GM18499 (cell line): Measurements from ENCODE around the gene DTX2.
"Not testable (repeated sequence)": the region's sequence is repeated elsewhere in the genome, so short reads cannot be mapped to it uniquely, and the experiment has no call there.

Source experiments
- ATAC-seq: cut with Tn5 transposase; IDR thresholded peaks from one replicate; pipeline ENCODE4 v1.9.1; 2021; ENCODE audit warnings: moderate number of reproducible peaks; ENCODE audit not compliant: insufficient read depth, unreplicated experiment

DTX2 gene

GRCh38 chr7:76509931-76510877 lies 48.7 kb downstream of the DTX2 start, which contains the start of gene UPK3B:
Gene UPK3B (plus strand): TSS chr7:76510552. CDS start chr7:76510653, 101 bp downstream.
- ATAC-seq: no peak

- ATAC-seq: not testable (repeated sequence)
Measured at GRCh38 chr7:76511200-76511910, 49.8 kb downstream of the DTX2 start.

DNA sequence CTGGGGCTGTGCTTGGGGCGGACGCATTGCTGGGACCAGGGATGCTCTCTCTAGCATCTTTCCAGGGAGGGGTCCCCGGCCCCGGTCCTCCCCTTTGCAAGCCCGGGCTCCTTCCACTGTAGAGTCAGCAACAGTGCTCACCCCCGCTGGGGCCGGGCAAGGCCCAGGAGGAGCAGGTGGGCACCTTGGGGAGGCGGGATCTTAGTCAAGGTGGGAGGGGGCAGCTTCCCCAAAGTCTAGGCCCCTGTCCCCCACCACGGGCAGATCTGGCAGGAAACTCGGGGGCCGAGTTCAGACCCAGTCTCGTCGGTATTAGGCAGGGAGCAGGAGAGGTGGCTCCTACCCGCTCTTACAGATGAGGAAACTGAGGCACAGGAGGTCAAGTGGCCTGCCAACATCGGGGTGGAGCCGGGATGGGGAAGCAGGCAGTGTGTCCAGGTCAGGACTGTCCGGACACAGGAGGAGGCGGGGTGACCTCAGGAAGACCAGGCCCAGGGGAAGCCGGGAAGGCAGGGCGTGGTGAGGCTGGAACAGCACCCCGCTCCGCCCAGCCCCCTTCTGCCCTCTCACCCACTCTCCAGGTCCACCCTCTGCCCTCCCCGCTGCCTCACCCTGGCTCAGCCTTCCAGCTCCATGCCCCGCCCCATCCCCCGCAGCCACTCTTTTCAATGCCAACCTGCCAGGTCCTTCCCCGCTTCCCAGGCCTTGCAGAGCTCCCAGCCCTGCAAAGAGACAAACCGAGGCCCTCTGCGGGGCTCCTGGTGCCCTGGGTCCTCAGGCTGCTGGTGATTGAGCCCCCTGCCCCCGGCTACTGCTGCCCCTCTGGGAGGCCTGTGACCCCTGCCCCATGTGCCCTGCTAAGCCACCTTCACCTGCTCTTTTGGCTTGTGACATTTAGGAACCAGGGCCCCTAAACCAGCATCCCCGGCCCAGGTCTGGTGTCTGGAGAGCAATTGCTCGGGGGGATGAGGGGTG lies 50.7 kb downstream of the DTX2 start:
- not testable (repeated sequence) for ATAC-seq

DNA sequence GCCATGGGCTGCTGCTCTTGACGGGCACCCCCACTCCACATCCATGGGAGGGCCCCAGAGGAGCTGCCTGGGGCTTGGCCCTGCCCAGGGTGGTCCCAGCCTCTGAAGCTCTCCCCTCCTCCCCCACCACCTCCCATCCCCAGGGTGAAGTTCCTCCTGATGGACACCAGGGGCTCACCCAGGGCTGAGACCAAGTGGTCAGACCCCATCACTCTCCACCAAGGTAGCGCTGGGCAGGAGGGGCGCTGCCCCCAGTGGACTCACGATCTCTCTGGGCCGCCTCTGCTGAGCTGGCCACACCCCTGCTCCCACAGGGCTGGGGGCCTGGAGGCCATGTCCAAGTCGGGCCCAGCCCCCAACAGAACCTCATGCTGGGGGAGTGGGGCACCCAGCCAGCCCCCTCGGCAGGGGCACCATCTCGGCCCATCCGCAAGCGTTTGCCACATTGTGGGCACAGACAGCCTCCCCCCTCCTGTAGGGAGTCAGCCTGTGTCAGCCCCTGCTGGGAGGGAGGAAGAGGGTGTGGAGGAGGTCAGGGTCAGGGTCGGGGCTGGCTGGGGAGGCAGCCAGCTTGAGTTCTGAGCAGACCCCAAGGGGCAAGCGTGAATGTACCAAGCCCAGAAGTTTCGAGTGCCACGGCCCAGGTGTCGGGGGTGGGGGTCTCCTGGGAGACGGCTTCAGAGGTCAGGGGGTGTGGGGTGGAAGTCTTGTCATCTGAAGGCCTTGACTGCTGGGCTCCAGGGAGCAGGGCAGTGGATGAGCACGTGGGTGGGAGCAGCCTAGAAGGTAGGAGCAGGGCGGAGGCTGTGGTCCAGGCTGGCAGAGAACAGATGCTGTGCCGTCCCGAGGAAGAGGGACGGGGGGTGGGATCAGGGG lies 51.7 kb downstream of the DTX2 start:
- no peak for ATAC-seq

- ATAC-seq: no peak
Measured at GRCh38 chr7:76513817-76514799, 52.6 kb downstream of the DTX2 start.

DNA sequence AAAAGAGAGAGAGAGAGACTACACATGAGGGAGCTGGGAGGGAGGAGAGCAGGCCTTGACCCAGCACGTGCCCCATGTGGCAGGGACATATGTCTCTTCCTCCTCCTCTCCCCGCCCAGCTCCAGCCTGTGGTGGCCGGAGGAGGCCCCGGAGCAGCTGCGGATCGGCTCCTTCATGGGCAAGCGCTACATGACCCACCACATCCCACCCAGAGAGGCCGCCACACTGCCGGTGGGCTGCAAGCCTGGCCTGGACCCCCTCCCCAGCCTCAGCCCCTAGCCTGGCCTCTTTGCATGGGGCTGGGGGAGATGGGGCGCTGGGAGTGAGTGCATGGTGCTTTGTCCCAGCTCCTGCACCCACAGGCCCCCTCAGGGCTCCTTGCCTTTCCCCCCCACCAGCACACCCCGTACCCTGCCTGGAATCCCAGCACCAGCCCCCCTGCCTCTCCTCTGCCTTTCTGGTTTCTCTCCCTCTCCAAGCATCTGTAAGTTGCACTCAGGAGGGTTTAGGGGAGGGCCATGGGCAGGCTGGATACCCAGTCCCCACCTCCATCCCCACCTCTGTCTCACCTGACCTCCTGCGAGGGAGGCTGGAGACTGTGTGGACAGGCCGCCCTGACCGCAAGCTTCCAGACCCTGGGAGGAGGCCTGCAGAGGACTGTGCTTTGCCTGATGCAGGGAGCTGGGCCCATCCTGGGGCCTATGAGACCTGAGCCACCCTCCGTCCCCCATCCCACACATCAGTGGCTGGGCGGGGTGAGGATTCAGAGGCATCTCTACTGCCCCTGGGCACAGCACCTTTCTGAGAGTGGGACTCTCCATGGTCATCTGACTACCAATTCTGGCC lies 53.6 kb downstream of the DTX2 start:
- ATAC-seq: no peak

DNA sequence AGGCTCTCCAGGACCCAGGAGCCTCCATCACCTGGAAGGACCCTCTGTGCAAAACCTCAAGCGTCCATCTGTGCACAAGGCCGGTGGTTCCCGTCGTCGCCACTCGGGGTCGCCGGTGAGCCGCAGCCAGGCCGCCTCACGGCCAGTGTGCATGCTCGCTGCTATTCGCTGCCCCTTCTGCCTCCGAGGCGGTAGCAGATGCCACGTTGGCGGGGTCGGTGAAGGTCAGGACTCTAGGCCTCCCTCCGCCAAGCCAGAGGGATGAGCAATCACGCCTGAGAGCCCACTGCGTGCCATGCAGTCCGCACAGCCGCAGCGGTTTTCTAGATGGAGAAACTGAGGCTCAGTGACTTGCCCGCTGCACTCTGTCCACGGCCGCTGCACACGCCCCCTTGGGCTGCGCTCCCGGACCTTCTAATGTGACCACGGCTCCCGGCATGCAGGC lies 54.5 kb downstream of the DTX2 start:
- no peak for ATAC-seq

- ATAC-seq: not testable (repeated sequence)
Measured at GRCh38 chr7:76516932-76517331, 55.4 kb downstream of the DTX2 start.

DNA sequence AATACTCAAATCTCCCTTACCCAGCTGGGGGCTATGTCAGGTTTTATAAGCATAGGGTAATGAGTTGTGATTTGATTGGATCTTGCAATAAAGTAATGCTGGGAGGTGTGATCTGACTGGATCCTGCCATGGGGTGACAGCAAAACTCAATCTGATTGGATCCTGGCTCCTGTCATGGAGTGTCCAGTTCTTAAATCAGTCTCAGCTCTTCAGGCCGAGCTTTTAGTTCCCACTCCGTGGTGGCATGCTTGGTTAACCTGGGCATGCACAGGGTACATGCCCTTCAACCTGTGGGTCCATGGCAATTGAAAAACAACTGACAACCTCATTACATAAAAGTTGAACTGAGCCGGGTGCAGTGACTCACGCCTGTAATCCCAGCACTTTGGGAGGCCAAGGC lies 64.7 kb downstream of the DTX2 start:
- ATAC-seq: not testable (repeated sequence)

- not testable (repeated sequence) for ATAC-seq
Measured at GRCh38 chr7:76531643-76532042, 70.1 kb downstream of the DTX2 start.

DNA sequence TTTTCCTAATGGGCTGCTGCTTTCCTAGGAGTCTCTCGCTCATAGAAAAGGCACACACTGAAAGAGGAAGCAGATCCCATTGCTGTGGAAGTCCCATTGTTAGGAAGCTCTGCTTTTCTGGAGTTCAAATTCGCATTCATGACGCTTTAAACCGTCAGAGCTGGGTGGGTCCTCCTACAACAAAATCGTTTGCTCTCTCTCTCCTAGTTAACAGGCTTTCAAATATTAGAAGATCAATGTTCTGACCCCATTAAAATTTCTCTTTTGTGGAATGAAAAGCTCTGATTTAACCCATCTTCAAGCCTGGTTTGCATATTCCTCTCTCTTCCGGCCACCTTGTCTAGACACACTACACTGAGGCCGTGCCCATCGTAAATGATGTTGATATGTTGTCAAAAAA lies 81.7 kb downstream of the DTX2 start, which contains the start of gene SPDYE16:
Gene SPDYE16 (minus strand): TSS at position 101 of the 400 bp plus-strand sequence. CDS start 1,838 bp downstream, outside the sequence.
- ATAC-seq: not testable (repeated sequence)

DNA sequence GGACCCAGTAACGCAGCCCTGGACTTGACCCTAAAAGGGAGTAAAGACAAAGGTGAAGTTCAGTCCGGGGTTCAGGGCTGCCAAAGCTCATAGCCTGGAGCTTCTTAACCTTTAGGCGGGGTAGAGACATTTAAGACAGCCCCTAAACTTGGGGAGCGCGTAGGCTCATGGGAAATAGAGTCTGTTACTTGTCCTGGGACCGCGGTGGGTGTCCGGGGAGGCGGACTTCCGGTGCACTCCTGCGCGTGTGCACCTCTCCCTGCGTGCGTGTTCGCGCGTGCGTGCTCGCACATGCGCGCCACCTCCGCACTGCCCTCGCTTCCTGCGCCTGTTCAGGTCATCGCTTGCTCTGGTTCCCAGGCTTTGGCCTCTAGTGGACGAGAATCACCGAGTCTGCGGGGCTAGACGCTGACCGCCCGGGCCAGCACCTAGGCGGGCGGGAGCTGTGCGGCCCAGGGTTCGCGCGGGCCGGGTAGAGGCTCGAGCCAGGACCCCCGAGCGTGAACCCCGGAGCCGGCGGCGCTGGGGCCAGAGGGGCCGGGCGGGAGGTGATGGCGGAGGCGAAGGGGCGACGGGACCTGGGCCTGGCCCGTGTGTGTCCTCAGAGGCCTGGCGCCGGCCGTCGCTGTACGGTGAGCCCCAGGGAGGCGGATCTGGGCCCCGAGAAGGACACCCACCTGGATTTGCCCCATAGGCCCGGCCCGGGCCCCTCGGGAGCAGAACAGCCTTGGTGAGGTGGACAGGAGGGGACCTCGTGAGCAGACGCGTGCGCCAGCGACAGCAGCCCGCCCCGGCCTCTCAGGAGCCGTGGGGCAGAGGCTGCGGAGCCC lies 87.7 kb downstream of the DTX2 start:
- ATAC-seq: peak; percentile 98

DNA sequence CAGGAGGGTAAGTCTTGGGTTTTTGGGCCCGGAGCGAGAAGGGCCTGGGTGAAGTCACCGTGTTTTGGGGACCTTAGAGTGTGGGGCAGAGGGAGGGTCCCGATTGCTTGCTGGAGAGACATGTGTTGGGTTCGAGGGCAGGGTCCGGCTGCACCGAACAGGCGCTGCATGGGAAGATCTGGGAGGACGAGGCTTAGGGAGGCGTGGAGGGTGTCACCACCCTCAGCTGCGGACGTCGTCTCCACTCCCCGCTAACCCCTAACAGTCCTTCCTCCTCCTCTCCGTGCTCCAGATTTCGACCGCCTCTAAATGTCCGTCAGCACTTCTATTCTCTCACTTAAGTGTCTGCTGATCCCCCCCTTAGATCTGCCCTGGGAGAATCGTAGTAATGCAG lies 88.3 kb downstream of the DTX2 start:
- not testable (repeated sequence) for ATAC-seq

GRCh38 chr7:76551992-76552391 lies 90.5 kb downstream of the DTX2 start:
- not testable (repeated sequence) for ATAC-seq
